T47D (cell line): ENCODE measurements around the gene ABL1.
"Not testable (repeated sequence)": the region's sequence is repeated elsewhere in the genome, so short reads cannot be mapped to it uniquely, and the experiment has no call there.

Experiments used
- DNase-seq, 2 experiments: peaks; one replicate each; pipeline versions ENCODE4 v3.0.0 to v3.0.0-alpha.2; 2011 to 2012; ENCODE audit warnings: low read depth in 1 of 2, low spot score in 1 of 2
- JUND ChIP-seq: IDR thresholded peaks from 2 replicates; pipeline ENCODE4 v1.6.1; 2012; ENCODE audit warnings: low read depth
- in situ Hi-C: cut with HindIII; loops from 2 replicates; pipeline ENCODE4 v1.10.0; 2016; ENCODE audit warnings: low sequenced_read_pairs, low pct_unique_long_range_greater_than_20kb

Gene ABL1

GRCh38 chr9:130901498-130902203 lies 66.6 kb downstream of the ABL1 start:
- no peak for DNase-seq
- TF ChIP-seq JUND, result no peak
- in situ Hi-C loops, result no loop called here

- in situ Hi-C loops, result no loop called here
- no peak for DNase-seq
- no peak for TF ChIP-seq JUND
Observed at GRCh38 chr9:130902204-130903185, 67.4 kb downstream of the ABL1 start.

- in situ Hi-C loops, result no loop called here
- no peak for TF ChIP-seq JUND
- DNase-seq, result no peak
Observed at GRCh38 chr9:130903194-130904069, 68.4 kb downstream of the ABL1 start.

GRCh38 chr9:130904070-130905044 lies 69.3 kb downstream of the ABL1 start:
- TF ChIP-seq JUND, result no peak
- in situ Hi-C loops, result no loop called here
- no peak for DNase-seq

- in situ Hi-C loops, result no loop called here
- DNase-seq, result no peak
- TF ChIP-seq JUND, result no peak
Observed at GRCh38 chr9:130905125-130905901, 70.3 kb downstream of the ABL1 start.

GRCh38 chr9:130905902-130906734 lies 71.1 kb downstream of the ABL1 start:
- in situ Hi-C loops, result no loop called here
- no peak for TF ChIP-seq JUND
- no peak for DNase-seq

GRCh38 chr9:130906735-130907416 lies 71.8 kb downstream of the ABL1 start:
- no peak for TF ChIP-seq JUND
- no peak for DNase-seq
- in situ Hi-C loops, result no loop called here

GRCh38 chr9:130908146-130908877 lies 73.3 kb downstream of the ABL1 start:
- no peak for DNase-seq
- in situ Hi-C loops, result no loop called here
- TF ChIP-seq JUND, result no peak

- DNase-seq, result no peak
- no peak for TF ChIP-seq JUND
- in situ Hi-C loops, result no loop called here
Observed at GRCh38 chr9:130908878-130909355, 73.9 kb downstream of the ABL1 start.

- DNase-seq, in situ Hi-C loops: not testable (repeated sequence)
Observed at GRCh38 chr9:130910041-130910440, 75.0 kb downstream of the ABL1 start.

GRCh38 chr9:130910670-130911069 lies 75.6 kb downstream of the ABL1 start:
- not testable (repeated sequence) for DNase-seq

More at GRCh38 chr9:130910670-130911069, 75.6 kb downstream of the ABL1 start:
- in situ Hi-C loops, result not testable (repeated sequence)
